Muscle of leg (tissue), 11 donors: ENCODE measurements around the gene ALDH9A1. TPM values are rescaled to one million over a fixed set of nuclear protein-coding genes. Genes with fewer than 3 reads are reported as not detected.
A peak's percentile ranks its signal among the peaks of the same experiment; 100 is the strongest.
"Not testable (repeated sequence)": the region's sequence is repeated elsewhere in the genome, so short reads cannot be mapped to it uniquely, and the experiment has no call there.

Experiments used
- DNase-seq: peaks from one replicate; pipeline ENCODE4 v3.0.0; 2013
- H3K27ac ChIP-seq: one replicate; pipeline ENCODE4 v1.5.1; 2013; ENCODE audit warnings: mild to moderate bottlenecking, low read length, control low read depth
- H3K27me3 ChIP-seq: one replicate; pipeline ENCODE4 v1.6.1; 2013; ENCODE audit warnings: low read length; ENCODE audit not compliant: control insufficient read depth, insufficient read depth
- H3K36me3 ChIP-seq: one replicate; pipeline ENCODE4 v1.6.1; 2013; ENCODE audit warnings: low read length; ENCODE audit not compliant: control insufficient read depth, insufficient read depth
- H3K4me1 ChIP-seq: one replicate; pipeline ENCODE4 v1.6.1; 2013; ENCODE audit warnings: low read length; ENCODE audit not compliant: control insufficient read depth, insufficient read depth
- H3K4me3 ChIP-seq: one replicate; pipeline ENCODE4 v1.5.1; 2013; ENCODE audit warnings: low read length, control low read depth
- H3K9me3 ChIP-seq: replicated peaks from 2 replicates; pipeline ENCODE4 v1.6.1; 2013; ENCODE audit warnings: low read depth, low read length; ENCODE audit not compliant: control insufficient read depth
- WGBS: methylation state at CpG from one replicate; pipeline ENCODE4 v1.1.5; 2013; ENCODE audit warnings: missing lambda C conversion rate; ENCODE audit not compliant: insufficient coverage; 5-methylcytosine and 5-hydroxymethylcytosine counted together
- polyA plus RNA-seq, 8 donors: library from polyadenylated mRNA; unstranded; fragments of 120-200 nt; gene quantifications; one replicate each; pipeline versions ENCODE4 v1.2.1 to v1.2.3, GENCODE V29; 2013; ENCODE audit warnings: inconsistent platforms in 1 of 8, low replicate concordance in 1 of 8; ENCODE audit not compliant: insufficient read length in 8 of 8, insufficient read depth in 1 of 8
- total RNA-seq: library from RNA; stranded (reverse); fragments of 120-200 nt; gene quantifications from one replicate; pipeline ENCODE4 v1.2.4, GENCODE V29; 2013

ALDH9A1 gene
- total and polyA plus RNA-seq, 9 donors: 37.1 to 55.2 (median 42.4) TPM

GRCh38 chr1:165696625-165697100, 1.7 kb downstream of the ALDH9A1 start:
- DNase-seq: peak; percentile 90
- H3K27ac ChIP-seq: peak overlapping the region; percentile 49
- H3K4me1 ChIP-seq: peaks cover 3% of the 10 kb centered on the region
- H3K27me3 ChIP-seq: peaks cover 2% of the 10 kb centered on the region
- no peak overlapping the region for H3K4me3 ChIP-seq
- H3K9me3 ChIP-seq: no peaks in the 10 kb centered on the region
- no CpG with 5 or more reads among the region's 2 CpGs for WGBS
- H3K36me3 ChIP-seq: no peaks in the 10 kb centered on the region

GRCh38 chr1:165695031-165695430, 3.3 kb downstream of the ALDH9A1 start:
- 42% methylated on average over 2 of the region's 7 CpGs for WGBS
- Histone ChIP-seq H3K27me3 (no peaks in the 10 kb centered on the region), H3K36me3 (no peaks in the 10 kb centered on the region), H3K27ac (peak overlapping the region; percentile 7), H3K4me3 (no peak overlapping the region), H3K9me3 (no peaks in the 10 kb centered on the region), H3K4me1 (peaks cover 3% of the 10 kb centered on the region)
- DNase-seq: peak; percentile 74

GRCh38 chr1:165688046-165688445, 10.3 kb downstream of the ALDH9A1 start:
- Histone ChIP-seq H3K27ac (no peak overlapping the region), H3K4me3 (no peak overlapping the region), H3K27me3 (no peaks in the 10 kb centered on the region), H3K36me3 (peaks cover 7% of the 10 kb centered on the region), H3K4me1 (no peaks in the 10 kb centered on the region), H3K9me3 (peaks cover 3% of the 10 kb centered on the region)
- DNase-seq: no peak
- 93% methylated on average over 3 of the region's 5 CpGs for WGBS

- WGBS: no CpG with 5 or more reads among the region's 2 CpGs
- DNase-seq: no peak
- H3K27ac ChIP-seq: no peak overlapping the region
- H3K4me3 ChIP-seq: no peak overlapping the region
- peaks cover 3% of the 10 kb centered on the region for H3K9me3 ChIP-seq
- H3K4me1 ChIP-seq: no peaks in the 10 kb centered on the region
- peaks cover 12% of the 10 kb centered on the region for H3K36me3 ChIP-seq
- no peaks in the 10 kb centered on the region for H3K27me3 ChIP-seq
These were observed 11.4 kb downstream of the ALDH9A1 start for GRCh38 chr1:165686971-165687433.

GRCh38 chr1:165686121-165686970, 12.0 kb downstream of the ALDH9A1 start:
- Histone ChIP-seq H3K4me1 (no peaks in the 10 kb centered on the region), H3K36me3 (peaks cover 15% of the 10 kb centered on the region), H3K4me3 (no peak overlapping the region), H3K27me3 (no peaks in the 10 kb centered on the region), H3K9me3 (peaks cover 3% of the 10 kb centered on the region), H3K27ac (no peak overlapping the region)
- WGBS: 93% methylated on average over 2 of the region's 6 CpGs
- no peak for DNase-seq

- Histone ChIP-seq H3K9me3 (peaks cover 3% of the 10 kb centered on the region), H3K27me3 (no peaks in the 10 kb centered on the region), H3K4me3 (no peak overlapping the region), H3K36me3 (peaks cover 24% of the 10 kb centered on the region), H3K27ac (no peak overlapping the region), H3K4me1 (no peaks in the 10 kb centered on the region)
- DNase-seq: no peak
- no CpG with 5 or more reads among the region's 1 CpG for WGBS
These were observed 14.4 kb downstream of the ALDH9A1 start for GRCh38 chr1:165683848-165684485.

- not testable (repeated sequence) for H3K27me3 ChIP-seq, DNase-seq, H3K4me3 ChIP-seq, H3K27ac ChIP-seq, H3K9me3 ChIP-seq, H3K4me1 ChIP-seq
- peaks cover 39% of the 10 kb centered on the region for H3K36me3 ChIP-seq
- WGBS: no CpG with 5 or more reads among the region's 4 CpGs
These were observed 17.6 kb downstream of the ALDH9A1 start for GRCh38 chr1:165680773-165681172.

GRCh38 chr1:165680303-165680702, 18.1 kb downstream of the ALDH9A1 start:
- H3K27me3 ChIP-seq: no peaks in the 10 kb centered on the region
- peaks cover 37% of the 10 kb centered on the region for H3K36me3 ChIP-seq
- WGBS: 100% methylated on average over 1 of the region's 2 CpGs
- no peak for DNase-seq
- H3K9me3 ChIP-seq: peaks cover 2% of the 10 kb centered on the region
- H3K27ac ChIP-seq: no peak overlapping the region
- H3K4me1 ChIP-seq: no peaks in the 10 kb centered on the region
- H3K4me3 ChIP-seq: no peak overlapping the region

- WGBS: no CpG with 5 or more reads among the region's 1 CpG
These were observed 18.9 kb downstream of the ALDH9A1 start for GRCh38 chr1:165679282-165680036.

GRCh38 chr1:165678509-165678908, 19.9 kb downstream of the ALDH9A1 start:
- Histone ChIP-seq H3K4me1 (no peaks in the 10 kb centered on the region), H3K36me3 (peaks cover 37% of the 10 kb centered on the region), H3K27me3 (no peaks in the 10 kb centered on the region), H3K27ac (no peak overlapping the region), H3K9me3 (peaks cover 2% of the 10 kb centered on the region), H3K4me3 (no peak overlapping the region)
- DNase-seq: no peak
- WGBS: no CpG with 5 or more reads among the region's 2 CpGs

More at GRCh38 chr1:165679282-165680036, 18.9 kb downstream of the ALDH9A1 start:
- Histone ChIP-seq H3K27me3 (no peaks in the 10 kb centered on the region), H3K9me3 (peaks cover 2% of the 10 kb centered on the region), H3K27ac (no peak overlapping the region), H3K4me1 (no peaks in the 10 kb centered on the region), H3K4me3 (no peak overlapping the region), H3K36me3 (peaks cover 37% of the 10 kb centered on the region)
- no peak for DNase-seq
